GM12872 (cell line): Measurements from ENCODE around the gene HERC5.

Source experiments
- CTCF ChIP-seq: IDR thresholded peaks from 3 replicates; pipeline ENCODE4 v1.5.1; 2011; ENCODE audit warnings: low read depth, mild to moderate bottlenecking, low read length, moderate library complexity; ENCODE audit not compliant: insufficient read depth

HERC5 gene

DNA sequence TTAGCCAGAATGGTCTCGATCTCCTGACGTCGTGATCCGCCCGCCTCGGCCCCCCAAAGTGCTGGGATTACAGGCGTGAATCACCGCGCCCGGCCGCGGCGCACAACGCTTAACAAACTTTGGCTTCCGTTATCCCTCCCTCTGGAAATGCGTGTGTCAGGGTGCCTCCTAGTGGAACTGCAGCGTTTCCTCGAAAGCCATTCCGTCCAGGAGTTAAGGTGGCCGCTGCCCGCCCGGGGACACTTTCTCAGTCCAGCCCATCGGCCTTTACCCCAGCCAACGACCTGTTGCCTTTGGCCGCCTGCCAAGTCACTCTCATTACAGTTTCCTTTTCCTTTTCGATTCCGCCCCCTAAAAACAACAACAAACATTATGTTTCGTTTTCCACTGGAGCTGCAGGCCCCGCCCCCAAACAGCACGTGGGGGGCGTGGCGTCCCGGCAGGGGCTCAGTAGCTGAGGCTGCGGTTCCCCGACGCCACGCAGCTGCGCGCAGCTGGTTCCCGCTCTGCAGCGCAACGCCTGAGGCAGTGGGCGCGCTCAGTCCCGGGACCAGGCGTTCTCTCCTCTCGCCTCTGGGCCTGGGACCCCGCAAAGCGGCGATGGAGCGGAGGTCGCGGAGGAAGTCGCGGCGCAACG, at the start of gene HERC5:
Gene HERC5 (plus strand): TSS at position 450 of the 637 bp plus-strand sequence. CDS start 151 bp downstream, at position 601.
- peak; percentile 30; the same call in 1 of the 3 replicates for TF ChIP-seq CTCF

DNA sequence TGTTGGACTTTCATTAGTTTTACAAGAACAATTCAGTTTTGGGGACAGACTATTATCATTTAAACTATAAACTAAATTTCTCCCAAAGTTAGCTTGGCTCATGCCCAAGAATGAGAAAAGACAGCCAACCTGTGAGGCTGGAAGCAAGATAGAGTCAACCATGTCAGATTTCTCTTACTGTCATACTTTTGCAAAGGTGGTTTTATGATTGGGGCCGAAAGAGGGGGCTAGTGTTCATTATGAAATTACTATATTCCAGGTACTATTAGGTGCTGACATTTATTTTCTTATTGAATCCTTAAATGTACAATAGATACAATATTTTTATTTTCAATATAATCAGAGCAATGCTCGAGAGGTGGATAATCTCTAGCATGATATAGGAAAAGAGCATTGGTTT, 47.7 kb upstream of the HERC5 start:
- no peak for TF ChIP-seq CTCF

DNA sequence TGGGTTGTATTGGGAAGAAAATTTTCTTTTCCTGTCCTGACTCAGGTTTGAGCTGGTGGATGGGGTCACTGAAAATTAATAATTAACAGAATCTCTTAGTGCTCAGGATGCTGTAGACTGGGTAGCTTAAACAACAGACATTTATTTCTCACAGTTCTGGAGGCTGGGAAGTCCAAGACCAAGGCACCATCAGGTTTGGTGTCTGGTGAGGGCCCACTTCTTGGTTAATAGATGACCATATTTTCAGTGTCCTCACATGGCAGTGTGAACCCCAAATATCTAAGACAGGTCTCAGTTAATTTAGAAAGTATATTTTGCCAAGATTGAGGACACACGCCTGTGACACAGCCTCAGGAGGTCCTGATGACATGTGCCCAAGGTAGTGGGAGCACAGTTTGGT, 47.1 kb upstream of the HERC5 start:
- TF ChIP-seq CTCF: no peak

DNA sequence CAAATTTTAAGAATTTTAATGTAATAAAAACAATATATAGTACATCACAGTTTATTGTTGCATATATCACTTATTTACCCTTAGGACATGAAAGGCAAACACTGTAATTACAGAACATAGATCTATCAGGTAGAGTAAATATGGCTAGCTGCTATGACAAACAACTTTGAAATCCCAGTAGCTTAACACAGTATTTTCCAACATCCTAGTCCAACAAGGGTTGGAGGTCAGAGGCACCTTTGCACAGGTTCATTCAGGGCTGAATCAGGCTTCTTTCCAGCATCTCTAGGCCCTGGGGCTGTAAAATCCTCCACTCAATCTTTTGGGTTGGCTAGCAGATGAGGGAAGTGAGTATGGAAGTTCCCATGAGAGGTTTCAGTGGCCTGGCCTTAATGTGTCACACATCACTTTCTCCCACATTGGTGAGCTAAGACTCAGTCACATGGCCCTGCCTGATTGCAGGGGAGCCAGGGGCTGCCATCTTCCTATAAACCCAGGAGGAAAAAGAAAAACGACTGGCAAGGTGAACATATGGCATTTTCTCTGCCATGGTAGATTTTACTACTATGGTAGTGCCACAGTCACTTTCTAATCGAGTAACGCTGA, 45.3 kb upstream of the HERC5 start:
- TF ChIP-seq CTCF: no peak

GRCh38 chr4:88413801-88414200, 43.1 kb upstream of the HERC5 start:
- no peak for TF ChIP-seq CTCF

DNA sequence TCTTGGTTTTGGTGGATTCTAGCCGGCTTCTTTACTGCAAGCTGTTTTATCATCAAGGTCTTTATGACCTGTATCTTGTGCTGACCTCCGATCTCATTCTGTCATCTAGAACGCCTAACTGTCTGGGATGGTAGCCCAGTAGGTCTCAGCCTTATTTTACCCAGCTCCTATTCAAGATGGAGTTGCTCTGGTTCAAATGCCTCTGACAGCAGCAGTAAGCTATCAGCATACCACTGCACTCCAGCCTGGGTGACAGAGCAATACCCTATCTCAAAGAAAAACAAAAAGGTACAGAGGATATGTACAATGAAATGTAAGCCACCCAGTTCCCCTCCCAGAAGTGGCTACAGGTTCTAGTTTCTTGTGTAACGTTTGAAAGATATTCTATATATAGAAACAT, 42.2 kb upstream of the HERC5 start:
- TF ChIP-seq CTCF: no peak

DNA sequence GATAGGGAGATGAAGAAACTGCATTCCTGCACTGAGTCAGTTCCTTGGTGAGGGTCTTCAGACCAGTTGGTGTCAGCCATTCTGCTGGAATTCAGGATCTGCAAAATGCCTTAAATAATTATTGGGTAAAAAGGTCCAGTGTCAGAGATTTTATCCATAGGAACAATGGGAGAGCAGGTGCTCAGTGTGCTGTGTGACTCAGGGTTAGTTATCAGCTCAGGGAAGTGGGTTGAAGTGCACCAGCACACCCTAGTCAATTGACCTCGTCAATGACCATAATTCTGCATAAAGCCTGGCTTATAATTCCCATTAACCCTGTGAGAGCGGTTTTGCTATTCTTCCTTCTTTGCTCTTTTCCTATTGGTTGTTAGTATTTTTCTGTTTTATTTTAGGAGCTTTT, 40.9 kb upstream of the HERC5 start:
- no peak for TF ChIP-seq CTCF
